ENCODE results near the gene LSAMP.

- TF ChIP-seq CTCF (IDR thresholded peaks at IDR 0.05) (no peak), POLR2A (IDR thresholded peaks at IDR 0.05) (no peak)
These were observed 361.6 kb downstream of the LSAMP start for GRCh38 chr3:116083683-116084082.

Measured in lower leg skin (tissue), 3 donors.